Heart right ventricle (tissue), 16 donors: Measurements from ENCODE around the gene GNMT. TPM values are rescaled to one million over a fixed set of nuclear protein-coding genes. Genes with fewer than 3 reads are reported as not detected.
A peak's percentile ranks its signal among the peaks of the same experiment; 100 is the strongest.

Experiments
- ATAC-seq, 8 donors: fragments of 200-7000 bp; cut with Tn5 transposase; one replicate each; pipeline ENCODE4 v1.9.1; 2020; ENCODE audit warnings: mild to moderate bottlenecking in 8 of 8, moderate library complexity in 8 of 8, moderate number of reproducible peaks in 1 of 8
- DNase-seq, 2 donors: peaks; one replicate each; pipeline ENCODE4 v3.0.0-alpha.2; 2020
- H3K27ac ChIP-seq, 10 donors: fragments of 200-600 bp; sonication (generic) in 2 of 10; one replicate each; pipeline versions ENCODE4 v1.5.0 to v1.8.0; 2020 to 2022; ENCODE audit warnings: mild to moderate bottlenecking in 3 of 10
- H3K27me3 ChIP-seq, 7 donors: fragments of 200-600 bp; one replicate each; pipeline ENCODE4 v1.8.0; 2021 to 2022; ENCODE audit warnings: mild to moderate bottlenecking in 2 of 7
- H3K36me3 ChIP-seq, 9 donors: fragments of 200-600 bp; sonication (generic) in 1 of 9; one replicate each; pipeline versions ENCODE4 v1.5.0 to v1.8.0; 2020 to 2022; ENCODE audit warnings: mild to moderate bottlenecking in 2 of 9
- H3K4me1 ChIP-seq, 9 donors: fragments of 200-600 bp; sonication (generic) in 1 of 9; one replicate each; pipeline versions ENCODE4 v1.5.0 to v1.8.0; 2020 to 2022; ENCODE audit warnings: mild to moderate bottlenecking in 4 of 9
- H3K4me3 ChIP-seq, 10 donors: fragments of 200-600 bp; sonication (generic) in 2 of 10; one replicate each; pipeline versions ENCODE4 v1.5.0 to v1.8.0; 2020 to 2022; ENCODE audit warnings: mild to moderate bottlenecking in 7 of 10, moderate library complexity in 2 of 10
- H3K9me3 ChIP-seq, 11 donors: fragments of 200-600 bp in 10 of 11; sonication (generic) in 2 of 11; one replicate each; pipeline versions ENCODE4 v1.5.0 to v1.8.0; 2013 to 2022; ENCODE audit warnings: mild to moderate bottlenecking in 2 of 11, control low read depth in 1 of 11, moderate library complexity in 1 of 11
- CTCF ChIP-seq, 9 donors: fragments of 200-600 bp; sonication (generic) in 2 of 9; IDR thresholded peaks; one replicate each; pipeline versions ENCODE4 v1.5.0 to v1.8.0; 2021 to 2022; ENCODE audit warnings: antibody characterized with exemption in 9 of 9, mild to moderate bottlenecking in 5 of 9, moderate library complexity in 1 of 9
- WGBS, 2 donors: extraction: QIAGEN DNeasy Blood & Tissue Kit; methylation state at CpG; one replicate each; pipeline ENCODE4 v1.1.7; 2013; ENCODE audit warnings: inconsistent platforms in 1 of 2; 5-methylcytosine and 5-hydroxymethylcytosine counted together
- intact Hi-C, 10 donors: fragments of 100-400 bp; cut with DNase I; formaldehyde crosslinking; loops; one replicate each; pipeline versions ENCODE4 v1.11.1 to v1.14.2; 2022
- polyA plus RNA-seq, 2 donors: library from polyadenylated mRNA; stranded (reverse); fragments of 200-250 nt; gene quantifications; one replicate each; pipeline ENCODE4 v1.2.3, GENCODE V29; 2013
- total RNA-seq, 10 donors: library from RNA; stranded (reverse); fragmentation: NEBNext Ultra II Directional in 3 of 10; extraction: Animal tissue kit (Norgen Biotek cat#: 25700) in 3 of 10; gene quantifications; one replicate each; pipeline versions ENCODE4 v1.2.1 to v1.2.4, GENCODE V29; 2021 to 2023
- donor health status: Arrhythmogenic right ventricular cardiomyopathy.
- donor health status: ischemic (EF 13 %, LVEDD 7.1; RV severe dilation, severe dysfunction).
- donor health status: healthy with polysubstance abuse.
- donor health status: DM: no; HTN: yes; CAD: no.
- donor health status: DM: no; HTN: no; CAD: no.
- donor health status: ischemic (EF 25% LVEDD 6.9; RV normal size, moderate dysfunction).
- donor health status: ischemic (EF 25% LVEDD 5.7; RV mildly dilated, moderate dysfunction).
- donor health status: healthy.
- donor health status: DM: yes; HTN: yes; CAD: no.
- donor health status: Ischemic cardiomyopathy.
- donor health status: ischemic (EF 35%, LVEDD 5.7; RV mildly dilated, moderate dysfunction).
- donor health status: nonischemic (EF 11% LVEDD 7.7; RV severe dilation, severe dysfunction).
- donor health status: DM: yes; HTN: yes; CAD: no.
- donor health status: PGD.
- donor health status: ischemic (EF 29% LVEDD 5.4; RV normal size, mild dysfunction).
- donor health status: nonischemic (EF 23%, LVEDD 6.1; RV moderate dilation, normal function).

GNMT gene
- total and polyA plus RNA-seq, 12 donors, result 0.26 to 10.9 (median 0.86) TPM

GRCh38 chr6:42925248-42925857 is 35.2 kb upstream of the GNMT start:
- ATAC-seq (no peak), DNase-seq (no peak)
- intact Hi-C loops, result loop anchor here in 1 of 10 donors (10.0 kb wide), 1 partner anchor 129 kb away; the partner anchor contains the start of genes CUL7, KLC4 and MRPL2
- no peak for TF ChIP-seq CTCF (IDR thresholded peaks at IDR 0.05)
- Histone ChIP-seq H3K4me1 (peaks cover 0 to 31% (median 11%) of the 10 kb centered on the region in 9 donors), H3K27me3 (peaks cover 0 to 7% (median 0%) of the 10 kb centered on the region in 7 donors), H3K9me3 (no peaks in the 10 kb centered on the region), H3K4me3 (no peak overlapping the region), H3K27ac (no peak overlapping the region), H3K36me3 (no peaks in the 10 kb centered on the region)
- 39 to 52% methylated on average over 23 of the region's 23 CpGs for WGBS, 2 donors

GRCh38 chr6:42928986-42929820 is 31.4 kb upstream of the GNMT start, which contains the start of gene CNPY3:
TSS of gene CNPY3 (plus strand) at chr6:42929480. CDS start at chr6:42929571, 91 bp downstream.
- 0% methylated on average over 63 of the region's 63 CpGs for WGBS, 2 donors

DNA sequence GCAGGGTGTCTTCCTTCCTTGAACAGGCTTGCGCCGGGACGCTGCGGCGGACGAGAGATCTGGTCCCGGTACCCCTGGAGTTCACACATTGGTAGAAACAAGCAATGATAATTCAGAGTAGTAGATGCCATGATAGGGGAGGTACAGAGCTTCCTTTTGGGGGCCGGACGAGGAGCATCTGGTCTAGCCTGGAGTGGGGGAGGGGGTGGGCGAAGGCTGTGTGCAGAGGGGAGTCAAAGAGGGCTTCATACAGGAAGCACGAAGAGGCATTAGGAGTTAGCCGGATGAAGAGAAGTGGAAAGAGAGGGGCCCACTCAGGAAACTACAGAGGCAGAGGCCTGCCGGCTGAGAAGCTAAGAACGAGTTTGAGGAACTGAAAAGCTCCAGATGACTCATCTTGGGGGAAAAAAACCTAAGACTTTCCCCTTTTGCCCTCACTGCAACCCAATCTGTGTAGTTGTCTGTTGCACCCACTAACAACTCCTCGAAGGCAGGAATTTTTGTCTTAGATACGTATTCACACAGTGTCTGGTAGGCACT is 30.7 kb upstream of the GNMT start:
- H3K4me1 ChIP-seq, result peaks cover 0 to 58% (median 18%) of the 10 kb centered on the region in 9 donors
- peak overlapping the region; percentile 48 to 89 (median 78) for H3K4me3 ChIP-seq
- peak overlapping the region; percentile 74 to 96 (median 93) for H3K27ac ChIP-seq
- intact Hi-C loops, result loop anchor here in 3 of 10 donors (1.0 to 10.0 kb wide), 4 partner anchors 42 to 129 kb away; partner anchors contain the start of genes KLC4 (in 2 of the 3), MRPL2 (in 2 of the 3), CUL7 (in 1 of the 3) and PEX6 (in 1 of the 3)
- peaks cover 0 to 25% (median 4%) of the 10 kb centered on the region in 9 donors for H3K36me3 ChIP-seq
- DNase-seq (peak in 1 of 2 donors; percentile 26), ATAC-seq (peak; percentile 6 to 21 (median 16))
- H3K27me3 ChIP-seq, result peaks cover 0 to 7% (median 0%) of the 10 kb centered on the region in 7 donors
- 2% methylated on average over 16 of the region's 16 CpGs for WGBS, 2 donors
- TF ChIP-seq CTCF (IDR thresholded peaks at IDR 0.05), result no peak
- no peaks in the 10 kb centered on the region for H3K9me3 ChIP-seq

More at GRCh38 chr6:42928986-42929820, 31.4 kb upstream of the GNMT start, which contains the start of gene CNPY3:
- H3K4me3 ChIP-seq, result peak within 1 kb of the TSS; percentile 48 to 89 (median 78)
- H3K4me1 ChIP-seq, result peaks cover 0 to 54% (median 18%) of the 10 kb centered on the region in 9 donors
- peak; percentile 91 to 93 for DNase-seq
- no peaks in the 10 kb centered on the region for H3K9me3 ChIP-seq
- intact Hi-C loops, result loop anchor here in 2 of 10 donors (1.0 to 10.0 kb wide), 2 partner anchors 126 to 130 kb away; partner anchors contain the start of genes KLC4 (in 2 of the 2), MRPL2 (in 2 of the 2) and CUL7 (in 1 of the 2)
- peak within 1 kb of the TSS; percentile 74 to 96 (median 93) for H3K27ac ChIP-seq
- H3K36me3 ChIP-seq, result peaks cover 0 to 18% (median under 1%) of the 10 kb centered on the region in 9 donors
- peaks cover 0 to 7% (median 0%) of the 10 kb centered on the region in 7 donors for H3K27me3 ChIP-seq
- peak in 2 of 9 donors; percentile 13 to 18 for TF ChIP-seq CTCF (IDR thresholded peaks at IDR 0.05)
- ATAC-seq, result peak; percentile 95 to 97 (median 96)
